ENCODE data around the gene LDLRAD4.

GRCh38 chr18:13275075-13275474 is 56.5 kb downstream of the LDLRAD4 start:
- TF ChIP-seq POLR2A (IDR thresholded peaks at IDR 0.05) (no peak), CTCF (IDR thresholded peaks at IDR 0.05) (no peak)
